ENCODE measurements around the gene ZNF415.

ZNF415 gene

DNA sequence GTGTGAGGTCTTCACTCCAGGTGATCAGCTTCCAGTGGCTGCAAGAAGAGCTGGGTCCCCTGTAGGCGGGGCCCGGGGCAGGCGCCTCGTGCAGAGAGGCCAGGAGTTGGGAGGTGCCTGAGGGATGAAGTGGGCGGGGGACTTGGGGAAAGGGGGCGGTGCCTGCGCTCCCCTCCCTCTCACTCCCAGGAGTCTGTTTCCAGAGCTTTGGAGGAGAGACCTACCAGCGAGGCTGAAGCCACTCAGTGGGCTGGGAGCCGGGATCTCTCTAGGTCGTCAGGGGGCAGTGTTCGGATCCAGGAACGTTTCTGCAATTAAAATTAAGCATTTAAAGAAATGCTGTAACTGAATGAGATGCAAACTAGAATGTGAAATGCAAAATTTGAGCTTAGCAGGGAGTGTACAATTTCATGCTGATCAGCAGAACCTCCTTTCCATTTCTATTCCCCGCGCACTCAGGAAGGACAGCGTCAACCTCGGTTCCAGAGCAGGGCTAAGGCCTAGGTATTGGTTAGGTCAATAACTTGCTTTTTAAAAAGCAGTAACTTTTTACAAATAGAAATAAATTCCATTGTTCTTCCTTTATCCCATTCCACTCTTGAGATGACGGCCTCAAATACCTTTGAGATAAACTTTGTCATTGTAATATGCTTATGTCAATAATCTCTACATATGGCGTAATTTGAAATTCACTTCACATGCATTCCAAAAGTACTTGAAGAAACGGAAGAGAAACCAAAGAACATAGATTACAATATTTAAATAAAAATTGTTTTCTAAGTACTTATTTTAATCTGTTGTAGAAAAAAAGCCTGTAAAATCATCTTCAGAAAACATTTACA, 41.1 kb downstream of the ZNF415 start:
- H3K9me3 Mint-ChIP-seq, result no peaks in the 10 kb centered on the region
- H3K36me3 Mint-ChIP-seq, result peaks cover 92% of the 10 kb centered on the region
- ATAC-seq, result no peak

DNA sequence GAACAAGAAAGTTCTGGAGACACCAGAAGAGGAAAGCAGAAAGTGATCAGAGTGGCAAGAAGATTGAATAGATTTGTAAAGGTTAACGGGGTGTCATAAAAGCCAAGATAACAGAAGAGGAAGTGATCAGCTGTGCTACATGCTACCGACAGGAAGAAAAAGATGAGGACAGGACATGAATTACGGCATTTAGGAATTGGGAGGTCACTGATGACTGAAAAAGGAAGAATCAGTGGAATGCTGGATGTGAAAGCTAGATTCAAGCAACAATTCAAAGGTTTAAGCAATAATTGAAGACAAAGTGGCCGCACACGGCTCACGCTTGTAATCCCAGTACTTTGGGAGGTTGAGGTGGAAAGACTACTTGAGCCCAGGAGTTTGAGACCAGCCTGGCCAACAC, 44.6 kb downstream of the ZNF415 start:
- Mint-ChIP-seq H3K36me3 (peaks cover 99% of the 10 kb centered on the region), H3K4me1 (peaks cover 25% of the 10 kb centered on the region), H3K27ac (no peak overlapping the region), H3K4me3 (no peak overlapping the region), H3K9me3 (peaks cover 3% of the 10 kb centered on the region)
- DNase-seq (ENCODE audit: low spot score in 2 of 2) (no peak), ATAC-seq (no peak)

More for the DNA sequence above, 41.1 kb downstream of the ZNF415 start:
- Mint-ChIP-seq H3K27ac (no peak overlapping the region), H3K4me1 (peaks cover 28% of the 10 kb centered on the region), H3K4me3 (no peak overlapping the region)
- DNase-seq (ENCODE audit: low spot score in 2 of 2), result no peak

DNA sequence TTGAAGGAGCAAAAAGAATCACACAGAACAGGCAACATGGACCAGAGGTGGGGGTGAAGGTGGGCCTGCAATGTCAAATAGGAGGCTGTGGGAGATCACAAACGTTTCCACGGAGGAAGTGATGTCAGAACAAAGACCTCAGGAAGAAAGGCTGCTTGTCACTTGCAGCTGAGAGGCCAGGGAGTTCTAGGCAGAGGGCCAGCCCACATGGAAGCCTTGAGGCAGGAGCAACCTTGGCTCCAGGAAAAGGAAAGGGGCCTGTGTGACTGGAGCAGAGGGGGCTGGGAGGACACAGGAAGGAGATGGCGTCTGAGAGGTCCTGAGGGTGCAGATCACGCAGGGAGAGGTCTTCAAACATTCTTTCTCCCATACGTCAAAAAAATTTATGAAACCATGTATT, 45.8 kb downstream of the ZNF415 start:
- peaks cover 99% of the 10 kb centered on the region for H3K36me3 Mint-ChIP-seq
- peaks cover 25% of the 10 kb centered on the region for H3K4me1 Mint-ChIP-seq
- H3K9me3 Mint-ChIP-seq, result peaks cover 3% of the 10 kb centered on the region
- peak overlapping the region; percentile 45 for H3K27ac Mint-ChIP-seq
- ATAC-seq, result no peak
- H3K4me3 Mint-ChIP-seq, result no peak overlapping the region
- no peak for DNase-seq (ENCODE audit: low spot score in 2 of 2)

DNA sequence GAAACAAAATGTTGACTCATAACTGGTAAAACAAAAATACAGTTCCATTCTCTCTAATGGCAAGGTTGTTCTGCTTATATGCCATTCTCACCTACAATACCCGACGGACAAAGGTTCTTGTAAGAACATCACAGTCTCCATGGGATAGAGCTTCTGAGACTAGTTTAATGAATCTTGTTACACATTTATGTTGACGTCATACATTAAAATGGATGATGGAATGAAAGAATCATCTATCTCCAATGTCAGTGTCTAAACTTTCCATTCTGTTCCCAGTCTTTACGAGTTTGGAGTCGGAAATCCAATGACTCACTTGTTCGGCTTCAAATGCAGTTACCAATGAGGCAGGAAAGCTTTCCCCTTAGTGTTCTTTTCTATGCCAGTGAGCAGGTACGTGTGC, 47.2 kb downstream of the ZNF415 start:
- no peak for ATAC-seq
- H3K9me3 Mint-ChIP-seq, result peaks cover 10% of the 10 kb centered on the region
- H3K27ac Mint-ChIP-seq, result no peak overlapping the region
- H3K4me1 Mint-ChIP-seq, result peaks cover 23% of the 10 kb centered on the region
- no peak for DNase-seq (ENCODE audit: low spot score in 2 of 2)
- no peak overlapping the region for H3K4me3 Mint-ChIP-seq
- peaks cover 95% of the 10 kb centered on the region for H3K36me3 Mint-ChIP-seq

DNA sequence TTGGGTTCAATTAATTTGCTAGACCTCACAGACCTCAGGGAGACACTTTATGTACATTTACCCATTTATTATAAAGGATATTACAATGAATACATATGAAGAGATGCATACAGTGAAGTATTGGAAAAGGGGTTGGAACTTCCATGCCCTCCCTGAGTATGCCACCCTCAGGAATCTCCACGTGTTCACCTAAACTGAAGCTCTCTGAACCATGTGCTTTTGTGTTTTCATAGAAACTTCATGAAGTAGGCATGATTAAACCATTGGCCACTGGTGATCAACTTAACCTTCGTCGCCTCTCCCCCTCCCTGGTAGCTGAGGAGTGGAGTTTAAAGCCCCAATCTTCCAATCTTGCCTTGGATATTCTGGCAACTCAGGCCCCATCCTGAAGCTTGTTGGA, 49.8 kb downstream of the ZNF415 start:
- DNase-seq (ENCODE audit: low spot score in 2 of 2), result no peak
- Mint-ChIP-seq H3K36me3 (peaks cover 95% of the 10 kb centered on the region), H3K4me1 (peaks cover 11% of the 10 kb centered on the region), H3K27ac (no peak overlapping the region), H3K4me3 (no peak overlapping the region), H3K9me3 (peaks cover 20% of the 10 kb centered on the region)
- no peak for ATAC-seq

DNA sequence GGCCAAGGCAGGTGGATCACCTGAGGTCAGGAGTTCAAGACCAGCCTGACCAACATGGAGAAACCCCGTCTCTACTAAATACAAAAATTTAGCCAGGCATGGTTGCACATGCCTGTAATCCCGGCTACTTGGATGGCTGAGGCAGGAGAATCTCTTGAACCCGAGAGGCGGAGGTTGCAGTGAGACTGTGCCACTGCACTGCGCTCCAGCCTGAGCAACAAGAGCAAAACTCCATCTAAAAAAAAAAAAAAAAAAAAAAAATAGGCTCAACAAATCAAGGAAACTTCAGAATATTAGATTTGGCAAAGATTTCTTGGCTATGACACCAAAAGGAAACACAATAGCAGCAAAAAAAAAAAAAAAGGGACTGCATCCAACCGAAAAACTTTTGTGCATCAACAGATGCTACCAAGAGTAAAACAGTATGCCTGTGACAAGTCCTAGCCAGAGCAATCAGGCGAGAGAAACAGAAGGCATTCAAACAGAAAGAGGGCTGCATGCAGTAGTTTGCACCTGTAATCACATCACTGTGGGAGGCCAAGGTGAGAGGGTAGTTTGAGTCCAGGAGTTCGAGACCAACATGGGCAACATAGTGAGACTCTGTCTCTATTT, 53.3 kb downstream of the ZNF415 start:
- H3K27ac Mint-ChIP-seq, result no peak overlapping the region
- no peak for DNase-seq (ENCODE audit: low spot score in 2 of 2)
- H3K36me3 Mint-ChIP-seq, result peaks cover 94% of the 10 kb centered on the region
- H3K4me3 Mint-ChIP-seq, result no peak overlapping the region
- ATAC-seq, result no peak
- peaks cover 25% of the 10 kb centered on the region for H3K9me3 Mint-ChIP-seq
- no peaks in the 10 kb centered on the region for H3K4me1 Mint-ChIP-seq

DNA sequence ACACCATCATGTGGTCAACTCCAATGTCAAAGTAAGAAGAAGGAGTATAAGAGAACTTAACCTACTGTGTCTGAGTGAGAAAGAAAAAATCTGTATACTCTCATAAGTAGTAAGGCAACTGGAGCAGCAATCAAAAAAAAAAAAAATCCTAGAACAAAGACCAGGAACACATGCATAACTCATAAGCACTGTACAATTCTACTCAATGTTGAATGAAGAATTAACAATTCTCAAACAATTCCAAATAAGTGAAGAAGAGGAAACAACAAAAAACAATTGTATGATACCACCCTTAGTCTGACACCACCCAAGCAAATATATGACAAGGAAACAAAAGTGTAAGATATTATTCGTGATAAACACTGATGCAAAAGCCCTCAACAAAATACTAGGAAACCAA, 54.0 kb downstream of the ZNF415 start:
- DNase-seq (ENCODE audit: low spot score in 2 of 2), result no peak
- Mint-ChIP-seq H3K9me3 (peaks cover 28% of the 10 kb centered on the region), H3K4me3 (no peak overlapping the region), H3K27ac (no peak overlapping the region), H3K4me1 (no peaks in the 10 kb centered on the region), H3K36me3 (peaks cover 94% of the 10 kb centered on the region)
- no peak for ATAC-seq

DNA sequence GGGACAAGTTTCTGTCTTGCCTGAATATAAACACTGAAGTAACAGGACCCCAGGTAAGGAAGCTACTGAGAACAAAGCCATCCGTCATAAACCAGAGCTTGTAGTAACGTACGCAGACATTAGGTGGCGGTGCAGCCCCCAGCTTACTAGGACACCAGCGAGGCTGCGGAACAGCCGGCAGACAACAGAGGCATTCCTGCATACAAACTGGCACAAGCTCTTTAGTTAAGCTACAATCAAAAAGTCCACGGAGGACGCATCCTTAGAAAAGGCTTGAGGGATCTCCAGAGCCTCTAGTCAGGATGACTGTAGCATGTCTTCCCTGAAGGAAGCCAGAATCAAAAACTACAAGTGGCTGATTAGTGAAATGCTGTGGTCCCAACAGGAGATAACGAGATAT, 55.7 kb downstream of the ZNF415 start:
- Mint-ChIP-seq H3K9me3 (peaks cover 28% of the 10 kb centered on the region), H3K4me3 (no peak overlapping the region), H3K4me1 (no peaks in the 10 kb centered on the region), H3K36me3 (peaks cover 94% of the 10 kb centered on the region), H3K27ac (no peak overlapping the region)
- no peak for ATAC-seq
- no peak for DNase-seq (ENCODE audit: low spot score in 2 of 2)

DNA sequence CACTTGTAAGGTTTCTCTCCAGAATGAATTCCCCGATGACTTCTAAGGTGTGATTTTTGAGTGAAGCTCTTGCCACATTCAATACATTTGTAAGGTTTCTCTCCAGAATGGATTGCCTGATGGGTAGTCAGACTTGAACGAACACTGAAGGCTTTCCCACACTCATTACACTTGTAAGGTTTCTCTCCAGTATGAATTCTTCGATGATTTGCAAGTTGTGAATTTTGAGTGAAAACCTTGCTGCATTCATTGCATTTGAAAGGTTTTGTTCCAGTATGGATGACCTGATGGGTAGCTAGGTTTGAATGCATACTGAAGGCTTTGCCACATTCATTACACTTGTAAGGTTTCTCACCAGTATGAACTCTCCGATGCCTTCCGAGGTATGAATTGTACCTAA, 63.9 kb downstream of the ZNF415 start:
- no peak overlapping the region for H3K4me3 Mint-ChIP-seq
- DNase-seq (ENCODE audit: low spot score in 2 of 2), result no peak
- H3K9me3 Mint-ChIP-seq, result peaks cover 39% of the 10 kb centered on the region
- ATAC-seq, result no peak
- peak overlapping the region; percentile 40 for H3K27ac Mint-ChIP-seq
- H3K4me1 Mint-ChIP-seq, result no peaks in the 10 kb centered on the region
- peaks cover 75% of the 10 kb centered on the region for H3K36me3 Mint-ChIP-seq

DNA sequence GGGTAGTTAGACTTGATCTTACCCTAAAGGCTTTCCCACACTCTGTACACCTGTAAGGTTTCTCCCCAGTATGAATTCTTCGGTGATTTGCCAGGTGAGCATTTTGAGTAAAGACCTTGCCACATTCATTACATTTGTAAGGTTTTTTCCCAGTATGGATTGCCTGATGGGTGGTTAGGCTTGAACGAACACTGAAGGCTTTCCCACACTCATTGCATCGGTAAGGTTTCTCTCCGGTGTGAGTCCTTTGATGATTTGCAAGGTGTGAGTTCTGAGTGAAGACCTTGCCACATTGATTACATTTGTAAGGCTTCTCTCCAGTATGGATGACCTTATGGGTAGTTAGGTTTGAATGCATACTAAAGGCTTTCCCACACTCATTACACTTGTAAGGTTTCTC, 64.5 kb downstream of the ZNF415 start:
- Mint-ChIP-seq H3K9me3 (peaks cover 41% of the 10 kb centered on the region), H3K36me3 (peaks cover 69% of the 10 kb centered on the region), H3K4me1 (no peaks in the 10 kb centered on the region), H3K4me3 (no peak overlapping the region), H3K27ac (peak overlapping the region; percentile 40)
- no peak for ATAC-seq
- DNase-seq (ENCODE audit: low spot score in 2 of 2), result no peak

DNA sequence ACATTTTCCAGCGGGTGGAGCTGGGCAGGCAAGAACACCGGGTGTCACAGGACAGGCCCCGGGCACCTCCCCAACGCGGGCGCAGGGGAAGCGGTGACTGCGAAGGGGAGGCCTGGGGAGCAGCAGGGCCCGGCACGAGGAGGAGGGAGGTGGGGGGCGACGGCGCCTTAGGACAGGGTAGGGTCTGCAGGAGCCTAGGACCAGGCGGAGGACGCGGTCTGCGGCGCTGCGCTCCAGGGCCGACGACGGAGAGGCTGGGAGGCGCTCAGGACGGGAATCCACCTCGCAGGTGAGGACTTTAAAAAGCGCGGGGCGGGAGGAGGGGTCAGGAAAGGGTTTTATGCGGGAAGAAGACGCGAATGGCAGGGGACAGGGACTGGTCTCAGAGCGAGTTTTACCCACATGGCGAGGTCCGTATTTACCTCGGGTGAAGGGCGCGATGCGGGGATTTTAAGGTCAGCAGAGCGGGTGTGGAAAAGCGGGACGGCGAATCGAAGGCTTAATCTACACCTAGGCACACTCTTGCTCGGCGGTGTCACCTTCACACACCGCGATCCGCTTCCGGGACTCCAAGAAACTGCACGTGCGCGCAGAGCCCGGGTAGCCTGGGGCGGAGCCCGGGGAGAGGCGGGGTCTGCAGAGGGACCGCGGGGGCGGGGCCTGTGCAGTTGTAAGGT, 74.7 kb downstream of the ZNF415 start:
- no peak overlapping the region for H3K27ac Mint-ChIP-seq
- peaks cover 8% of the 10 kb centered on the region for H3K36me3 Mint-ChIP-seq
- peaks cover 16% of the 10 kb centered on the region for H3K9me3 Mint-ChIP-seq
- H3K4me1 Mint-ChIP-seq, result no peaks in the 10 kb centered on the region
- DNase-seq (ENCODE audit: low spot score in 2 of 2), result no peak
- H3K4me3 Mint-ChIP-seq, result no peak overlapping the region
- no peak for ATAC-seq

Measured in stimulated activated effector memory CD8-positive, alpha-beta T cell treated with anti-CD3 and anti-CD28 coated beads, Interleukin-12 subunit alpha, Interleukin-12 subunit beta, amount 100 ng/mL, for 72 hours (primary cell).